B cell (primary cell): ENCODE results near the gene CTDSPL.

ENCODE experiments used
- CTCF ChIP-seq: fragments of 200-600 bp; IDR thresholded peaks from one replicate; pipeline ENCODE4 v1.8.0; 2022; ENCODE audit warnings: antibody characterized with exemption, mild to moderate bottlenecking
- EZH2 ChIP-seq: IDR thresholded peaks from 2 replicates; pipeline ENCODE4 v1.6.1; 2012; ENCODE audit warnings: borderline replicate concordance, low read depth, mild to moderate bottlenecking, moderate library complexity, low read length; ENCODE audit not compliant: insufficient read depth, poor library complexity, severe bottlenecking

GRCh38 chr3:37971467-37971866, 109.8 kb downstream of the CTDSPL start:
- no peak for TF ChIP-seq EZH2
- TF ChIP-seq CTCF = no peak
